Measurements from ENCODE around the gene FTL.

Gene FTL

GRCh38 chr19:48966541-48967345 is 1.6 kb downstream of the FTL start:
- DNase-seq (ENCODE audit: low spot score): no peak

GRCh38 chr19:48967346-48968178 is 2.5 kb downstream of the FTL start:
- DNase-seq (ENCODE audit: low spot score): no peak

- no peak for DNase-seq (ENCODE audit: low spot score)
Observed at GRCh38 chr19:48968179-48968661, 3.1 kb downstream of the FTL start.

GRCh38 chr19:48968813-48969218 is 3.7 kb downstream of the FTL start:
- DNase-seq (ENCODE audit: low spot score): no peak

- DNase-seq (ENCODE audit: low spot score): peak; percentile 72
Observed at GRCh38 chr19:48969276-48970138, 4.4 kb downstream of the FTL start.

GRCh38 chr19:48970139-48970766 is 5.1 kb downstream of the FTL start:
- no peak for DNase-seq (ENCODE audit: low spot score)

GRCh38 chr19:48970923-48971395 is 5.8 kb downstream of the FTL start:
- DNase-seq (ENCODE audit: low spot score): peak; percentile 77

- DNase-seq (ENCODE audit: low spot score): no peak
Observed at GRCh38 chr19:48975947-48976847, 11.1 kb downstream of the FTL start.

- no peak for DNase-seq (ENCODE audit: low spot score)
Observed at GRCh38 chr19:48977061-48977460, 12.0 kb downstream of the FTL start.

- DNase-seq (ENCODE audit: low spot score): no peak
Observed at GRCh38 chr19:48982280-48982679, 17.2 kb downstream of the FTL start.

- DNase-seq (ENCODE audit: low spot score): no peak
Observed at GRCh38 chr19:48985711-48986110, 20.6 kb downstream of the FTL start.

GRCh38 chr19:48986211-48986610 is 21.1 kb downstream of the FTL start:
- no peak for DNase-seq (ENCODE audit: low spot score)

- no peak for DNase-seq (ENCODE audit: low spot score)
Observed at GRCh38 chr19:48987323-48987722, 22.2 kb downstream of the FTL start.

- DNase-seq (ENCODE audit: low spot score): no peak
Observed at GRCh38 chr19:48988286-48988685, 23.2 kb downstream of the FTL start.

GRCh38 chr19:48988860-48989259 is 23.8 kb downstream of the FTL start:
- DNase-seq (ENCODE audit: low spot score): no peak

- DNase-seq (ENCODE audit: low spot score): no peak
Observed at GRCh38 chr19:48989701-48990291, 24.7 kb downstream of the FTL start.

- no peak for DNase-seq (ENCODE audit: low spot score)
Observed at GRCh38 chr19:48990400-48990799, 25.3 kb downstream of the FTL start.

- no peak for DNase-seq (ENCODE audit: low spot score)
Observed at GRCh38 chr19:48991011-48991609, 26.0 kb downstream of the FTL start.

- DNase-seq (ENCODE audit: low spot score): peak; percentile 50
Observed at GRCh38 chr19:48991873-48992580, 26.9 kb downstream of the FTL start.

Measured in SW480 (cell line).